Mesodermal cell (in vitro differentiated cells): ENCODE results near the gene ETDB.
"Not testable (repeated sequence)": the region's sequence is repeated elsewhere in the genome, so short reads cannot be mapped to it uniquely, and the experiment has no call there.

Experiments used
- H3K27ac ChIP-seq: 2 replicates; pipeline ENCODE4 v1.7.0; 2013; ENCODE audit warnings: mild to moderate bottlenecking, low read depth, low read length, moderate library complexity; ENCODE audit not compliant: severe bottlenecking
- H3K36me3 ChIP-seq: 2 replicates; pipeline ENCODE4 v1.7.1; 2013; ENCODE audit warnings: mild to moderate bottlenecking, low read length, moderate library complexity; ENCODE audit not compliant: control insufficient read depth, insufficient read depth
- H3K4me1 ChIP-seq: one replicate; pipeline ENCODE4 v1.7.1; 2013; ENCODE audit warnings: mild to moderate bottlenecking, low read length; ENCODE audit not compliant: insufficient read depth, control insufficient read depth, poor library complexity, severe bottlenecking
- H3K4me3 ChIP-seq: 2 replicates; pipeline ENCODE4 v1.7.0; 2013; ENCODE audit warnings: low read length, control low read depth, mild to moderate bottlenecking; ENCODE audit not compliant: insufficient read depth, poor library complexity, severe bottlenecking; ENCODE audit errors: extremely low read depth
- H3K9me3 ChIP-seq: 2 replicates; pipeline ENCODE4 v1.7.1; 2013; ENCODE audit warnings: mild to moderate bottlenecking, low read length, moderate library complexity; ENCODE audit not compliant: control insufficient read depth
- WGBS, 2 experiments: methylation state at CpG; one replicate each; pipeline ENCODE4 v1.1.5; 2013; ENCODE audit warnings: missing lambda C conversion rate in 2 of 2; ENCODE audit not compliant: insufficient coverage in 2 of 2; 5-methylcytosine and 5-hydroxymethylcytosine counted together

ETDB gene

DNA sequence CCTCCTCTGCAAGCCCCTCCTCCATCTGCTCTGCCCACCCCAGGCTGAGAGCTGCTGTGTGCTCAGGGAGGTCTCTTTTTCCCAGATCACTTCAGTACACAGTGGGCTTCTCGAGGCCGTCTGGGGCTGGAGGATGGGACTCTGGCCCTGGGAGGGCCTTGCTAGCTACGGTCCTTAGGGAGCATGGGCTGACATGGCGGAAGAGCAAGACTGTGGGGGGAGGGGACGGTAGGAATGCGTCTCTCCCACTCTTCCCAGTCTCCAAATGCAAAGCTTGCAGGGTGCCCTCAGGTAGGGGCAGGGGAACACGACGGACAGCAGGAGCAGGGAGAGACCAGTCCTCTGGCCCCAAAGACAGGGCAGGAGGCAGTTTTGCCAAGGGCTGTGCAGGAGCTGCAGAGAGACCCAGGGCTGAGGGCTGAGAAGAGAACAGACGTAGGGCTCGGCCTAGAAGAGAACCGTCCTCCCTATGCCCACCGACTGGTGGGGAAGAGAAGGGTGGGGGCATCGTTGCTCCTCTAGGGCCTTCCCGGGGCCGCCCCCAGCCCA is 23.1 kb downstream of the ETDB start:
- not testable (repeated sequence) for H3K27ac ChIP-seq, H3K9me3 ChIP-seq, H3K36me3 ChIP-seq, H3K4me1 ChIP-seq
- 10% methylated on average over 2 of the region's 15 CpGs; no CpG with 5 or more reads in 1 of the 2 experiments for WGBS, 2 experiments
- H3K4me3 ChIP-seq, result peak overlapping the region; percentile 54

DNA sequence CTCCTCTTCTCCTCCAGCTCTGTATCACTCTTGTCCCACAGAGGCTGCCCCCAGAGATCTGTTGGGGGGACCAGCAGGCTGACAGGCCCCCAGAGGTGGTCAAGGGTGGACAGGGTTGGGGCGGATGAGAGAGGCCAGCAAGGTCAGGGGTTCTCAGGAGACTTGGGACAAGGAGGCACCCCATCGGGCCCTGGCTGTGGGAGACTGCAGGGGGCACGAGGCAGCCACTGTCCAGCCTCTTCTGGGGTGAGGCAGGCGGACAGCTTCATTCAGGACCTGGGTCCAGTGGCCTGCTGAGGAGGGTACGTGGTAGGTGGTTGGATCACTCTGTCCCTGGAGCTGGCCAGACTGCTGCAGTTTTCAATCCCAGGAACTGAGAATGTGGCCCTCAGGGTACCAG is 24.6 kb downstream of the ETDB start:
- whole genome bisulfite sequencing, 2 experiments, result 100% methylated on average over 1 of the region's 5 CpGs
- no peak overlapping the region for H3K27ac ChIP-seq
- no peaks in the 10 kb centered on the region for H3K36me3 ChIP-seq
- H3K9me3 ChIP-seq, result no peaks in the 10 kb centered on the region
- no peaks in the 10 kb centered on the region for H3K4me1 ChIP-seq
- H3K4me3 ChIP-seq, result no peak overlapping the region

DNA sequence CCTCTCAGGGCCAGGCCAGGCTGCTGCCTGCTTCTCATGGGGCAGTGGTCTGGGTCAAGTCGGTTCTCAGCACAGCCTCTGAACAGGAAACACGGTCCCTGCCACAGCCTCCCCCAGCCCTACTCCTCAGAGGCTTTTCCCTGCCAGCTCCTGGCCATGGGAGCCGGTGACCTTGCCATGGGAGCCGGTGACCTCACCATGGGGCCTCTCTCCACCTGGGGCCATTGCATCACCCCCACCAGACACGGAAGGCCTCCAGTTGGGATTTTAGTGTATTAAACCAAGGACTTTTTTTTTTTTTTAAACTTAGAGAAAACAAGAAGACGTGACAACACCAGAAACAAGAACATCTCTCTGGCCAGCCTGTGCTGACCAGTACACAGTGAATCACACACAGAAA is 25.6 kb downstream of the ETDB start:
- Histone ChIP-seq H3K27ac (no peak overlapping the region), H3K36me3 (no peaks in the 10 kb centered on the region), H3K9me3 (no peaks in the 10 kb centered on the region), H3K4me1 (no peaks in the 10 kb centered on the region), H3K4me3 (no peak overlapping the region)
- no CpG with 5 or more reads among the region's 6 CpGs for WGBS, 2 experiments

DNA sequence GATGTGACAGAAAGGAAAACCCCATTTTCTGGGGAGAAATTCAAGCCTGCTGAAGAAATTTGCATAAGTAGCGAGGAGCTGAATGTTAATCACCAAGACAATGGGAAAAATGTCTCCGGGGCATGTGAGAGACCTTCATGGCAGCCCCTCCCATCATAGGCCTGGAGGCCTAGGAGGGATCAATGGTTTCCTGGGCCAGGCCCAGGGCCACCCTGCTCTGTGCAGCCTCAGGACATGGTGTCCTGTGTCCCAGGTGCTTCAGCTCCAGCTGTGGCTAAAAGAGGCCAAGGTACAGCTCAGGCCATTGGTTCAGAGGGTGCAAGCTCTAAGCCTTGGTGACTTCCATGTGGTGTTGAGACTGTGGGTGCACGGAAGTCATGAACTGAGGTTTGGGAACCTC is 31.2 kb downstream of the ETDB start:
- H3K27ac ChIP-seq, result no peak overlapping the region
- H3K4me1 ChIP-seq, result no peaks in the 10 kb centered on the region
- no peak overlapping the region for H3K4me3 ChIP-seq
- 100% methylated on average over 1 of the region's 3 CpGs for WGBS, 2 experiments
- H3K36me3 ChIP-seq, result no peaks in the 10 kb centered on the region
- H3K9me3 ChIP-seq, result no peaks in the 10 kb centered on the region

GRCh38 chrX:135087867-135088266 is 32.5 kb downstream of the ETDB start:
- Histone ChIP-seq H3K4me1 (no peaks in the 10 kb centered on the region), H3K27ac (no peak overlapping the region), H3K9me3 (no peaks in the 10 kb centered on the region), H3K4me3 (no peak overlapping the region), H3K36me3 (no peaks in the 10 kb centered on the region)
- WGBS, 2 experiments, result 90 to 100% methylated on average over 1 to 2 of the region's 3 CpGs

DNA sequence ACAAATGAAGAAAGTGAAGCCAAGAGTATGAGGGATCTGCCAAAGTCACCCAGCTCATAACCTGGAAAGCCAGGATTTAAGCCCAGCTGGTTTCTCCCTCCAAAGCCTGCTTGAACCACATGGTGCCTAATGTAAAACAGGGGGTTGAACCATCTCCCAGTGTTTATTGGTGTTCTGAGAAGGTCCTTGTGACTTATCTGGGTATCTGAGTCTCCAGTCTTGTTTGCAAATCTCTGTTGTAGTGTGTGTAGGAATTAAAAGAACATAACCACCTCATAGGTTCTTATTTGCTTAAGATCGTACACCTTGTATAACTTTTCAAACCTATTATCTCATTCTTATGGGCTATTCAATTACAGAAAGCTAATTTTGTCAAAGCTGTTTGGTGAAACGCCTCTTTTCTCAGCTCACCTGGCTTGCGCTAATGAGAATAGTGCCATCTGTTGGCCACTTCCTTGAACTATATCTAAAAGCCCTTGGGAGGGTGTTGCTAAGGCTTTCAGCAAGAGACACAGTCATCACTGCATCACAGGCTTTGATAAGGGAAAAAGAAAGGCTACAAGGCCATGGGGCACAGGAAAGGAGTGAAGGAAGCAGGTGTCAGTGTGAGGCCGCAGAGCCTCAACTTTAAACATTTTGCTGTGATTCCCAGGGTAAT is 34.0 kb downstream of the ETDB start:
- 0% methylated on average over 1 of the region's 4 CpGs; no CpG with 5 or more reads in 1 of the 2 experiments for WGBS, 2 experiments
- Histone ChIP-seq H3K27ac (no peak overlapping the region), H3K4me3 (no peak overlapping the region)

GRCh38 chrX:135081693-135082404 is 38.5 kb downstream of the ETDB start:
- no peak overlapping the region for H3K4me3 ChIP-seq
- no peak overlapping the region for H3K27ac ChIP-seq
- H3K36me3 ChIP-seq, result no peaks in the 10 kb centered on the region
- WGBS, 2 experiments, result no CpG with 5 or more reads among the region's 2 CpGs
- no peaks in the 10 kb centered on the region for H3K9me3 ChIP-seq
- H3K4me1 ChIP-seq, result no peaks in the 10 kb centered on the region

More for the DNA sequence above, 34.0 kb downstream of the ETDB start:
- no peaks in the 10 kb centered on the region for H3K9me3 ChIP-seq
- H3K4me1 ChIP-seq, result no peaks in the 10 kb centered on the region
- no peaks in the 10 kb centered on the region for H3K36me3 ChIP-seq
